HepG2 (cell line): ENCODE measurements around the gene CYP4B1. TPM values are rescaled to one million over a fixed set of nuclear protein-coding genes. Genes with fewer than 3 reads are reported as not detected.

ENCODE experiments used
- ATAC-seq: fragments of 200-7000 bp; cut with Tn5 transposase; 3 replicates; pipeline ENCODE4 v1.9.1; 2020; ENCODE audit warnings: mild to moderate bottlenecking, moderate library complexity
- BruUV-seq: library from RNA; stranded (reverse); fragments of 400-500 nt; replicated peaks from 2 replicates; lab custom pipeline; 2021; lab: Mats Ljungman, UMichigan
- CTCF ChIA-PET: fragments of 300-600 bp; formaldehyde crosslinking; extraction: SDS; loops from one replicate; lab custom pipeline; 2021; ENCODE audit warnings: low total read pairs, inconsistent platforms, low intra/inter-chr PET ratio; lab: Yijun Ruan, JAX
- POLR2A ChIA-PET: fragments of 350-600 bp; sonication (Branson Sonifier 250); formaldehyde crosslinking; loops from one replicate; lab custom pipeline; 2020; ENCODE audit warnings: antibody characterized with exemption, inconsistent platforms; lab: Yijun Ruan, JAX
- DNase-seq: peaks from one replicate; pipeline ENCODE4 v3.0.0-alpha.2; 2015; ENCODE audit warnings: low spot score
- FAIRE-seq: peaks from 3 replicates; lab custom pipeline; 2011; peaks lifted over from hg19 to GRCh38; lab: Jason Lieb, UNC
- H2AFZ ChIP-seq: one replicate; pipeline ENCODE4 v1.6.1; 2011; ENCODE audit warnings: low read length, inconsistent platforms
- H3K27ac ChIP-seq: fragments of 300-600 bp; 3 replicates; pipeline ENCODE4 v1.8.0; 2011; ENCODE audit warnings: mixed run types, mild to moderate bottlenecking, mixed read lengths, low read length, inconsistent platforms; ENCODE audit not compliant: insufficient read depth; ENCODE audit errors: extremely low read length
- H3K27me3 ChIP-seq, 2 experiments: fragments of 200-600 bp in 1 of 2; 2 replicates in 1 of 2; 3 replicates in 1 of 2; pipeline versions ENCODE4 v1.6.0 to v1.8.0; 2011; ENCODE audit warnings: low read length in 2 of 2, mild to moderate bottlenecking in 2 of 2, moderate library complexity in 2 of 2, inconsistent platforms in 1 of 2; ENCODE audit not compliant: insufficient read depth in 2 of 2, control insufficient read depth in 1 of 2
- H3K36me3 ChIP-seq, 2 experiments: fragments of 200-600 bp in 1 of 2; replicated peaks in 1 of 2; 2 replicates in 1 of 2; 3 replicates in 1 of 2; pipeline versions ENCODE4 v1.5.1 to v1.8.0; 2011; ENCODE audit warnings: low read length in 2 of 2, inconsistent platforms in 1 of 2; ENCODE audit not compliant: insufficient read depth in 2 of 2, control insufficient read depth in 1 of 2
- H3K4me1 ChIP-seq: 2 replicates; pipeline ENCODE4 v1.5.1; 2012; ENCODE audit warnings: low read length, inconsistent platforms; ENCODE audit not compliant: insufficient read depth
- H3K4me2 ChIP-seq: 2 replicates; pipeline ENCODE4 v1.6.0; 2011; ENCODE audit warnings: low read depth, low read length, inconsistent platforms
- H3K4me3 ChIP-seq, 3 experiments: fragments of 200-600 bp in 1 of 3; sonication (generic), shearing (Covaris generic) in 1 of 3; replicated peaks in 1 of 3; 2 replicates each; pipeline ENCODE4 v1.5.1; 2011 to 2016; ENCODE audit warnings: low read length in 3 of 3, inconsistent platforms in 2 of 3, low read depth in 2 of 3, mild to moderate bottlenecking in 2 of 3, control low read depth in 1 of 3, mixed read lengths in 1 of 3; ENCODE audit not compliant: insufficient read depth in 1 of 3
- H3K79me2 ChIP-seq: one replicate; pipeline ENCODE4 v1.6.1; 2011; ENCODE audit warnings: low read length, inconsistent platforms; ENCODE audit not compliant: insufficient read depth
- H3K9ac ChIP-seq: 2 replicates; pipeline ENCODE4 v1.6.0; 2011; ENCODE audit warnings: mild to moderate bottlenecking, low read depth, low read length, inconsistent platforms; ENCODE audit not compliant: insufficient read depth
- H3K9me3 ChIP-seq: 2 replicates; pipeline ENCODE4 v1.5.1; 2012; ENCODE audit warnings: mild to moderate bottlenecking, low read length
- H4K20me1 ChIP-seq: 2 replicates; pipeline ENCODE4 v1.6.0; 2011; ENCODE audit warnings: inconsistent platforms, mild to moderate bottlenecking, low read length, moderate library complexity; ENCODE audit not compliant: insufficient read depth
- BATF2 ChIP-seq: sonication (generic); formaldehyde crosslinking; IDR thresholded peaks from 2 replicates; pipeline ENCODE4 v1.8.0; 2022; ENCODE audit warnings: mild to moderate bottlenecking, missing genetic modification reagents, moderate library complexity
- JDP2 ChIP-seq: sonication (generic); formaldehyde crosslinking; IDR thresholded peaks from 2 replicates; pipeline ENCODE4 v1.8.1; 2022; ENCODE audit warnings: missing genetic modification reagents, borderline replicate concordance
- SMARCE1 ChIP-seq: fragments of 450-650 bp; IDR thresholded peaks from 2 replicates; pipeline ENCODE4 v1.6.1; 2017; ENCODE audit warnings: borderline replicate concordance
- ZNF143 ChIP-seq: sonication (generic); formaldehyde crosslinking; IDR thresholded peaks from 2 replicates; pipeline ENCODE4 v1.4.0; 2020; ENCODE audit warnings: missing genetic modification reagents
- ZNF253 ChIP-seq: sonication (generic); formaldehyde crosslinking; IDR thresholded peaks from 2 replicates; pipeline ENCODE4 v1.8.0; 2022; ENCODE audit warnings: mild to moderate bottlenecking, missing genetic modification reagents, borderline replicate concordance
- ZNF362 ChIP-seq: sonication (generic); formaldehyde crosslinking; IDR thresholded peaks from 2 replicates; pipeline ENCODE4 v1.4.0; 2020; ENCODE audit warnings: missing genetic modification reagents, mild to moderate bottlenecking, borderline replicate concordance
- WGBS: methylation state at CpG from one replicate; pipeline ENCODE4 v1.1.6; 2017; ENCODE audit warnings: low lambda C conversion rate; 5-methylcytosine and 5-hydroxymethylcytosine counted together
- in situ Hi-C: cut with HindIII; loops from 2 replicates; pipeline ENCODE4 v1.10.0; 2017; ENCODE audit warnings: low pct_unique_long_range_greater_than_20kb; ENCODE audit not compliant: extremely low pct_ligation_motif_present
- intact Hi-C: fragments of 100-400 bp; cut with micrococcal nuclease; formaldehyde crosslinking; loops from one replicate; pipeline ENCODE4 v1.10.0; 2022; ENCODE audit not compliant: unreplicated experiment
- polyA plus RNA-seq, 8 experiments: library from polyadenylated mRNA; depleted of rRNA in 3 of 8; stranded (reverse) in 7 of 8; unstranded in 1 of 8; fragments of >200 nt; fragmentation: Illumina TruSeq in 4 of 8; extraction: Trizol in 4 of 8; gene quantifications; 2 replicates each; pipeline versions ENCODE4 v1.2.1 to v1.2.3, GENCODE V29; 2011 to 2016; ENCODE audit warnings: low read depth in 4 of 8, missing spikeins in 1 of 8, mixed read lengths in 1 of 8; ENCODE audit not compliant: insufficient read depth in 1 of 8
- total RNA-seq, 5 experiments: library from RNA; depleted of rRNA; stranded (reverse); fragments of >200 nt; fragmentation: Illumina TruSeq; extraction: Trizol; gene quantifications; 2 replicates each; pipeline ENCODE4 v1.2.3, GENCODE V29; 2016; ENCODE audit warnings: low read depth in 1 of 5

CYP4B1 gene
- total and polyA plus RNA-seq, 2 of the 13 experiments (the other 11 are each of a cell fraction or from before 2014, with no cell fraction given), result 0.03 TPM; not detected in 1

- no peak for FAIRE-seq
- no TSS peak for BruUV-seq
- Histone ChIP-seq H3K36me3 (no peaks in the 10 kb centered on the region), H3K27ac (no peak overlapping the region), H2AFZ (no peak overlapping the region), H3K79me2 (no peaks in the 10 kb centered on the region)
- CTCF ChIA-PET, result no interaction called here
- WGBS, result 5% methylated on average over 6 of the region's 6 CpGs
- no peak for TF ChIP-seq BATF2 (CRISPR knock-in tag)
- no peak for TF ChIP-seq ZNF362 (CRISPR knock-in tag)
- no peak for TF ChIP-seq ZNF253 (CRISPR knock-in tag)
- TF ChIP-seq ZNF143 (CRISPR knock-in tag), result no peak
- TF ChIP-seq SMARCE1, result no peak
- TF ChIP-seq JDP2 (CRISPR knock-in tag), result no peak
- TF ChIP-seq, all 625 proteins: peak for 0
- Histone ChIP-seq H3K4me2 (no peak overlapping the region), H3K9me3 (no peaks in the 10 kb centered on the region), H3K27me3 (no peaks in the 10 kb centered on the region), H3K4me3 (no peak overlapping the region), H4K20me1 (no peaks in the 10 kb centered on the region), H3K4me1 (peaks cover 8% of the 10 kb centered on the region), H3K9ac (no peak overlapping the region)
- ATAC-seq (no peak), DNase-seq (no peak)
- intact Hi-C loops (no loop called here), in situ Hi-C loops (no loop called here)
- POLR2A ChIA-PET, result no interaction called here
Measured at GRCh38 chr1:46757247-46757955, 41.4 kb upstream of the CYP4B1 start.
